Endothelial cell of umbilical vein (primary cell): ENCODE data around the gene CDIP1. TPM values are rescaled to one million over a fixed set of nuclear protein-coding genes. Genes with fewer than 3 reads are reported as not detected.

Experiments used
- BruUV-seq: library from RNA; stranded (reverse); fragments of 400-500 nt; replicated peaks from 2 replicates; lab custom pipeline; 2021; lab: Mats Ljungman, UMichigan
- CTCF ChIA-PET: fragments of 300-600, 350-600 bp; sonication (Branson Sonifier 250); formaldehyde crosslinking; loops from one replicate; lab custom pipeline; 2021; ENCODE audit warnings: antibody characterized with exemption, inconsistent platforms; lab: Charles Lee
- POLR2A ChIA-PET: fragments of 300-600, 350-600 bp; sonication (Branson Sonifier 250); formaldehyde crosslinking; loops from one replicate; lab custom pipeline; 2021; ENCODE audit warnings: antibody characterized with exemption, inconsistent platforms; lab: Charles Lee
- DNase-seq: peaks from one replicate; pipeline ENCODE4 v3.0.0-alpha.2; 2011; ENCODE audit warnings: low read depth, low spot score
- FAIRE-seq: peaks from 2 replicates; lab custom pipeline; 2011; peaks lifted over from hg19 to GRCh38; lab: Jason Lieb, UNC
- H2AFZ ChIP-seq: 2 replicates; pipeline ENCODE4 v1.6.0; 2012; ENCODE audit warnings: low read depth, low read length, control low read depth, inconsistent platforms
- H3K27ac ChIP-seq: 2 replicates; pipeline ENCODE4 v1.5.1; 2011; ENCODE audit warnings: low read depth, mild to moderate bottlenecking, control low read depth, low read length, moderate library complexity; ENCODE audit not compliant: insufficient read depth
- H3K27me3 ChIP-seq, 2 experiments: 2 replicates each; pipeline versions ENCODE4 v1.6.0 to v1.6.1; 2011; ENCODE audit warnings: low read length in 2 of 2, mixed read lengths in 1 of 2; ENCODE audit not compliant: control insufficient read depth in 2 of 2, insufficient read depth in 2 of 2
- H3K36me3 ChIP-seq, 2 experiments: 2 replicates in 1 of 2; 3 replicates in 1 of 2; pipeline ENCODE4 v1.5.1; 2011; ENCODE audit warnings: low read length in 2 of 2, mild to moderate bottlenecking in 1 of 2, moderate library complexity in 1 of 2; ENCODE audit not compliant: control insufficient read depth in 2 of 2, insufficient read depth in 2 of 2; ENCODE audit errors: extremely low read depth in 1 of 2
- H3K4me1 ChIP-seq: 3 replicates; pipeline ENCODE4 v1.5.1; 2011; ENCODE audit warnings: mild to moderate bottlenecking, low read length; ENCODE audit not compliant: control insufficient read depth, insufficient read depth; ENCODE audit errors: extremely low read depth
- H3K4me2 ChIP-seq: 2 replicates; pipeline ENCODE4 v1.6.1; 2011; ENCODE audit warnings: low read length, control low read depth, mixed read lengths; ENCODE audit not compliant: insufficient read depth
- H3K4me3 ChIP-seq, 3 experiments: fragments of 200-600 bp in 1 of 3; sonication (generic), shearing (Covaris generic) in 1 of 3; replicated peaks in 1 of 3; 2 replicates each; pipeline ENCODE4 v1.5.1; 2011 to 2016; ENCODE audit warnings: control low read depth in 3 of 3, low read length in 3 of 3, mild to moderate bottlenecking in 2 of 3, inconsistent platforms in 1 of 3, low read depth in 1 of 3, moderate library complexity in 1 of 3; ENCODE audit not compliant: insufficient read depth in 1 of 3
- H3K79me2 ChIP-seq: 2 replicates; pipeline ENCODE4 v1.6.0; 2012; ENCODE audit warnings: low read length, inconsistent platforms; ENCODE audit not compliant: control insufficient read depth, insufficient read depth
- H3K9ac ChIP-seq: replicated peaks from 2 replicates; pipeline ENCODE3; 2011; ENCODE audit warnings: low read length, control low read depth; ENCODE audit not compliant: insufficient read depth; ENCODE audit errors: extremely low read depth
- H3K9me1 ChIP-seq: replicated peaks from 3 replicates; pipeline ENCODE4 v1.6.0; 2011; ENCODE audit warnings: mild to moderate bottlenecking, low read length; ENCODE audit not compliant: control insufficient read depth, insufficient read depth; ENCODE audit errors: extremely low read depth
- H3K9me3 ChIP-seq: replicated peaks from 2 replicates; pipeline ENCODE4 v1.5.1; 2012; ENCODE audit warnings: low read length, inconsistent platforms; ENCODE audit not compliant: control insufficient read depth, insufficient read depth
- H4K20me1 ChIP-seq: replicated peaks from 2 replicates; pipeline ENCODE3; 2011; ENCODE audit warnings: mild to moderate bottlenecking, low read length; ENCODE audit not compliant: control insufficient read depth, insufficient read depth; ENCODE audit errors: extremely low read depth
- CTCF ChIP-seq, 2 donors: IDR thresholded peaks; 1 replicate in 1 of 2; 2 replicates in 1 of 2; pipeline ENCODE4 v1.5.1; 2011; ENCODE audit warnings: low read length in 2 of 2, mild to moderate bottlenecking in 2 of 2, moderate library complexity in 2 of 2, control low read depth in 1 of 2, inconsistent platforms in 1 of 2, low read depth in 1 of 2; ENCODE audit not compliant: insufficient read depth in 1 of 2; ENCODE audit errors: extremely low read depth in 1 of 2
- EZH2 ChIP-seq: IDR thresholded peaks from 2 replicates; pipeline ENCODE4 v1.6.1; 2012; ENCODE audit warnings: borderline replicate concordance, low read depth, mild to moderate bottlenecking, moderate library complexity, low read length, inconsistent platforms; ENCODE audit not compliant: severe bottlenecking
- FOS ChIP-seq: IDR thresholded peaks from 2 replicates; pipeline ENCODE4 v1.6.1; 2011; ENCODE audit warnings: mild to moderate bottlenecking, low read length, moderate library complexity, borderline replicate concordance; ENCODE audit not compliant: insufficient read depth
- GATA2 ChIP-seq: IDR thresholded peaks from 2 replicates; pipeline ENCODE4 v1.7.0; 2011; ENCODE audit warnings: low read depth, mild to moderate bottlenecking, moderate library complexity, mixed read lengths, low read length; ENCODE audit not compliant: insufficient read length, insufficient read depth
- JUN ChIP-seq: IDR thresholded peaks from 2 replicates; pipeline ENCODE4 v1.6.1; 2011; ENCODE audit warnings: borderline replicate concordance, low read depth; ENCODE audit not compliant: insufficient read length, insufficient read depth
- MAX ChIP-seq: IDR thresholded peaks from 2 replicates; pipeline ENCODE4 v1.6.1; 2011; ENCODE audit not compliant: insufficient read depth, insufficient read length
- MYC ChIP-seq: IDR thresholded peaks from one replicate; pipeline ENCODE4 v1.6.1; 2011; ENCODE audit warnings: mild to moderate bottlenecking, low read depth, low read length
- POLR2A ChIP-seq: IDR thresholded peaks from 2 replicates; pipeline ENCODE4 v1.6.1; 2012; ENCODE audit warnings: low read depth, mild to moderate bottlenecking, control low read depth, low read length
- POLR2AphosphoS5 ChIP-seq: IDR thresholded peaks from 2 replicates; pipeline ENCODE4 v1.6.1; 2012; ENCODE audit warnings: low read depth, mild to moderate bottlenecking, control low read depth, low read length, moderate library complexity; ENCODE audit not compliant: insufficient read depth
- dilution Hi-C: fragments of 300-500 bp; cut with MboI; formaldehyde crosslinking; loops from one replicate; pipeline ENCODE4 v1.15.0; 2019; ENCODE audit warnings: low sequenced_read_pairs; ENCODE audit not compliant: extremely low pct_ligation_motif_present
- intact Hi-C: fragments of 100-400 bp; cut with micrococcal nuclease; formaldehyde crosslinking; loops from one replicate; pipeline ENCODE4 v1.10.0; 2022
- polyA plus RNA-seq, 4 experiments: library from polyadenylated mRNA; depleted of rRNA in 3 of 4; stranded (reverse) in 3 of 4; unstranded in 1 of 4; fragments of >200 nt; gene quantifications; 2 replicates each; pipeline versions ENCODE4 v1.2.1 to v1.2.3, GENCODE V29; 2011 to 2012; ENCODE audit warnings: missing spikeins in 1 of 4
- total RNA-seq: library from RNA; stranded (reverse); gene quantifications from 2 replicates; pipeline ENCODE4 v1.2.3, GENCODE V29; 2021

CDIP1 gene
- total and polyA plus RNA-seq, 2 donors (not counting 3 experiments of a cell fraction or from before 2014, with no cell fraction given) = 33.9 to 37.4 TPM

- Histone ChIP-seq H3K9ac (no peak overlapping the region), H3K4me3 (no peak overlapping the region), H3K27me3 (peaks cover under 1 to 7% of the 10 kb centered on the region in 2 experiments), H3K4me1 (no peaks in the 10 kb centered on the region), H4K20me1 (no peaks in the 10 kb centered on the region), H3K9me1 (no peaks in the 10 kb centered on the region), H3K9me3 (no peaks in the 10 kb centered on the region), H3K4me2 (no peak overlapping the region), H3K27ac (no peak overlapping the region), H2AFZ (no peak overlapping the region), H3K36me3 (no peaks in the 10 kb centered on the region), H3K79me2 (no peaks in the 10 kb centered on the region)
- FAIRE-seq = no peak
- BruUV-seq = no TSS peak
- ChIA-PET CTCF (no interaction called here), POLR2A (interaction anchor here (0.7 kb wide), 1 partner anchor 67 kb away, joined by 3 read pairs; no protein-coding TSS in a partner anchor)
- intact Hi-C loops (loop anchor here (5.0 kb wide), 1 partner anchor 341 kb away; no protein-coding TSS in a partner anchor), dilution Hi-C loops (no loop called here)
- DNase-seq = no peak
- TF ChIP-seq MYC = no peak
- TF ChIP-seq EZH2 = no peak
- TF ChIP-seq POLR2AphosphoS5 = no peak
- no peak for TF ChIP-seq POLR2A
- no peak for TF ChIP-seq MAX
- TF ChIP-seq FOS = no peak
- TF ChIP-seq CTCF (IDR thresholded peaks at IDR 0.05; ENCODE audit: extremely low read depth in 1 of 2, insufficient read depth in 1 of 2, low read depth in 1 of 2, low read length in 2 of 2) = no peak
- no peak for TF ChIP-seq GATA2
- no peak for TF ChIP-seq JUN
Measured at GRCh38 chr16:4566144-4566543, 27.6 kb upstream of the CDIP1 start.
